HCT116 (cell line): ENCODE results near the gene TMUB1. TPM values are rescaled to one million over a fixed set of nuclear protein-coding genes. Genes with fewer than 3 reads are reported as not detected.

Experiments used
- ATAC-seq: fragments of 200-7000 bp; cut with Tn5 transposase; 2 replicates; pipeline ENCODE4 v1.9.1; 2020; ENCODE audit warnings: mild to moderate bottlenecking, moderate library complexity
- BruUV-seq: library from RNA; stranded (reverse); fragments of 400-500 nt; replicated peaks from 2 replicates; lab custom pipeline; 2021; lab: Mats Ljungman, UMichigan
- CTCF ChIA-PET: fragments of 300-600 bp; sonication (Branson Sonifier 250); formaldehyde crosslinking; loops from one replicate; lab custom pipeline; 2021; ENCODE audit warnings: antibody characterized with exemption; lab: Charles Lee
- POLR2A ChIA-PET: fragments of 300-600, 350-600 bp; sonication (Branson Sonifier 250); formaldehyde crosslinking; loops from one replicate; lab custom pipeline; 2021; ENCODE audit warnings: antibody characterized with exemption; lab: Charles Lee
- RAD21 ChIA-PET, 2 experiments: fragments of 300-600 bp; sonication (Branson Sonifier 250); formaldehyde crosslinking; loops; one replicate each; lab custom pipeline; 2023; ENCODE audit warnings: low total read pairs in 2 of 2; ENCODE audit not compliant: uncharacterized antibody in 2 of 2, unreplicated experiment in 2 of 2, low non-redundant PET in 1 of 2; lab: Charles Lee
- DNase-seq: peaks from one replicate; pipeline ENCODE4 v3.0.0-alpha.2; 2010; ENCODE audit warnings: low read depth, low spot score
- H2AFZ ChIP-seq: fragments of 200-600 bp; shearing (Covaris generic), sonication (generic); 2 replicates; pipeline ENCODE4 v1.6.1; 2017; ENCODE audit warnings: low read depth, mixed run types, mixed read lengths, antibody characterized with exemption, low read length; ENCODE audit not compliant: poor library complexity, severe bottlenecking
- H3K27ac ChIP-seq: 2 replicates; pipeline ENCODE4 v1.5.1; 2012; ENCODE audit warnings: low read depth, low read length
- H3K27me3 ChIP-seq: fragments of 200-600 bp; sonication (generic); 2 replicates; pipeline ENCODE4 v1.6.1; 2016; ENCODE audit warnings: mixed run types, low read length, mixed read lengths; ENCODE audit not compliant: insufficient read depth
- H3K36me3 ChIP-seq, 2 experiments: fragments of 200-500 bp in 1 of 2; fragments of 200-600 bp in 1 of 2; sonication (Bioruptor generic) in 1 of 2; sonication (generic) in 1 of 2; 2 replicates each; pipeline versions ENCODE4 v1.5.1 to v1.6.1; 2014 to 2016; ENCODE audit warnings: low read length in 2 of 2, inconsistent platforms in 1 of 2, mixed read lengths in 1 of 2, mixed run types in 1 of 2; ENCODE audit not compliant: insufficient read depth in 2 of 2, control insufficient read depth in 1 of 2
- H3K4me1 ChIP-seq, 2 experiments: fragments of 200-600 bp in 1 of 2; sonication (generic) in 1 of 2; 2 replicates each; pipeline versions ENCODE4 v1.5.1 to v1.6.1; 2012 to 2017; ENCODE audit warnings: low read length in 2 of 2, inconsistent platforms in 1 of 2, mild to moderate bottlenecking in 1 of 2, mixed read lengths in 1 of 2, mixed run types in 1 of 2, moderate library complexity in 1 of 2; ENCODE audit not compliant: insufficient read depth in 2 of 2, control insufficient read depth in 1 of 2
- H3K4me2 ChIP-seq: fragments of 200-600 bp; sonication (generic); 2 replicates; pipeline ENCODE4 v1.6.1; 2017; ENCODE audit warnings: mixed run types, low read length, mixed read lengths
- H3K4me3 ChIP-seq, 2 experiments: fragments of 200-600 bp in 1 of 2; sonication (generic) in 1 of 2; replicated peaks in 1 of 2; 2 replicates each; pipeline ENCODE4 v1.5.1; 2011 to 2016; ENCODE audit warnings: low read length in 2 of 2, control low read depth in 1 of 2, low read depth in 1 of 2, mild to moderate bottlenecking in 1 of 2, mixed read lengths in 1 of 2, mixed run types in 1 of 2
- H3K79me2 ChIP-seq: fragments of 200-600 bp; sonication (generic); 2 replicates; pipeline ENCODE4 v1.6.1; 2017; ENCODE audit warnings: mild to moderate bottlenecking, mixed run types, low read length, moderate library complexity, mixed read lengths; ENCODE audit not compliant: insufficient read depth
- H3K9ac ChIP-seq: fragments of 200-600 bp; sonication (generic); 2 replicates; pipeline ENCODE4 v1.6.1; 2016; ENCODE audit warnings: low read length, mixed read lengths
- H3K9me2 ChIP-seq: fragments of 200-600 bp; sonication (generic), shearing (Covaris generic); 2 replicates; pipeline ENCODE4 v1.6.1; 2017; ENCODE audit warnings: mixed run types, mild to moderate bottlenecking, moderate library complexity; ENCODE audit not compliant: insufficient read depth
- H3K9me3 ChIP-seq, 2 experiments: fragments of 200-500 bp in 1 of 2; fragments of 200-600 bp in 1 of 2; sonication (Bioruptor generic) in 1 of 2; sonication (generic) in 1 of 2; 2 replicates each; pipeline ENCODE4 v1.6.1; 2014 to 2017; ENCODE audit warnings: low read length in 2 of 2, mixed read lengths in 2 of 2, inconsistent platforms in 1 of 2, low read depth in 1 of 2, mild to moderate bottlenecking in 1 of 2, mixed run types in 1 of 2, moderate library complexity in 1 of 2; ENCODE audit not compliant: control insufficient read depth in 1 of 2, insufficient read depth in 1 of 2
- H4K20me1 ChIP-seq: fragments of 200-600 bp; sonication (generic), shearing (Covaris generic); 2 replicates; pipeline ENCODE4 v1.6.1; 2017; ENCODE audit warnings: mixed run types, mild to moderate bottlenecking, moderate library complexity; ENCODE audit not compliant: insufficient read depth
- CBX3 ChIP-seq: IDR thresholded peaks from 2 replicates; pipeline ENCODE4 v1.6.1; 2012; ENCODE audit warnings: low read depth
- CEBPB ChIP-seq: IDR thresholded peaks from 2 replicates; pipeline ENCODE4 v1.6.1; 2012; ENCODE audit warnings: low read depth
- CTCF ChIP-seq, 3 experiments: fragments of 200-600 bp in 1 of 3; sonication (generic) in 1 of 3; IDR thresholded peaks in 2 of 3; conservative IDR thresholded peaks in 1 of 3; 2 replicates each; pipeline ENCODE4 v1.5.1; 2012 to 2017; ENCODE audit warnings: low read depth in 2 of 3, low read length in 2 of 3, antibody characterized with exemption in 1 of 3, borderline replicate concordance in 1 of 3, control low read depth in 1 of 3, mild to moderate bottlenecking in 1 of 3, mixed read lengths in 1 of 3, mixed run types in 1 of 3, moderate library complexity in 1 of 3; ENCODE audit not compliant: insufficient read depth in 1 of 3
- EGR1 ChIP-seq: IDR thresholded peaks from 2 replicates; pipeline ENCODE4 v1.6.1; 2012; ENCODE audit warnings: low read depth
- EZH2 ChIP-seq: fragments of 200-600 bp; sonication (generic); IDR thresholded peaks from 2 replicates; pipeline ENCODE4 v1.6.1; 2017; ENCODE audit warnings: antibody characterized with exemption, mixed run types
- FOSL1 ChIP-seq: IDR thresholded peaks from 2 replicates; pipeline ENCODE4 v1.6.1; 2012; ENCODE audit warnings: low read depth
- REST ChIP-seq: IDR thresholded peaks from 2 replicates; pipeline ENCODE4 v1.6.1; 2012; ENCODE audit warnings: low read depth
- SRF ChIP-seq: IDR thresholded peaks from 2 replicates; pipeline ENCODE4 v1.6.1; 2012; ENCODE audit warnings: low read depth
- YY1 ChIP-seq: IDR thresholded peaks from 2 replicates; pipeline ENCODE4 v1.6.1; 2011; ENCODE audit warnings: low read length, low read depth, moderate library complexity, mild to moderate bottlenecking; ENCODE audit not compliant: insufficient replicate concordance; ENCODE audit errors: extremely low read depth
- ZBTB33 ChIP-seq: IDR thresholded peaks from 2 replicates; pipeline ENCODE4 v1.6.1; 2011; ENCODE audit warnings: mild to moderate bottlenecking, low read length, moderate library complexity; ENCODE audit not compliant: insufficient replicate concordance; ENCODE audit errors: extremely low read depth
- ZFX ChIP-seq: fragments of 450-650 bp; IDR thresholded peaks from 2 replicates; pipeline ENCODE4 v1.6.1; 2017
- ZNF274 ChIP-seq: fragments of 200-500 bp; sonication (Bioruptor generic); IDR thresholded peaks from 2 replicates; pipeline ENCODE4 v1.6.1; 2014; ENCODE audit warnings: mild to moderate bottlenecking, low read depth, low read length, inconsistent platforms
- intact Hi-C: fragments of 100-400 bp; cut with micrococcal nuclease; formaldehyde crosslinking; loops from 2 replicates; pipeline ENCODE4 v1.10.0; 2022
- total RNA-seq: library from RNA; stranded (reverse); gene quantifications from one replicate; pipeline ENCODE4 v1.2.1, GENCODE V29; 2021; ENCODE audit not compliant: unreplicated experiment

The TMUB1 gene
- total RNA-seq, 1 experiment from 2014 or later: 75.8 TPM

GRCh38 chr7:151131592-151132293 lies 48.5 kb upstream of the TMUB1 start (continued):
- TF ChIP-seq SRF (no peak), CEBPB (no peak), FOSL1 (no peak), ZBTB33 (no peak), ZNF274 (no peak), CTCF (IDR thresholded peaks at IDR 0.05 in 2 of 3, conservative IDR thresholded peaks at IDR 0.05 in 1 of 3; ENCODE audit: borderline replicate concordance in 1 of 3, insufficient read depth in 1 of 3, low read depth in 2 of 3, low read length in 2 of 3) (no peak), YY1 (no peak)

- ChIA-PET POLR2A (no interaction called here), CTCF (no interaction called here), RAD21 (no interaction called here)
- intact Hi-C loops: no loop called here
- Histone ChIP-seq H2AFZ (no peak overlapping the region), H3K27ac (no peak overlapping the region), H3K4me1 (no peaks in the 10 kb centered on the region), H3K4me2 (no peak overlapping the region), H3K27me3 (no peaks in the 10 kb centered on the region), H3K36me3 (peaks cover 6 to 28% of the 10 kb centered on the region in 2 experiments; a peak in 3 of 4 replicates), H3K9me3 (no peaks in the 10 kb centered on the region), H3K9me2 (no peaks in the 10 kb centered on the region), H4K20me1 (no peaks in the 10 kb centered on the region), H3K79me2 (no peaks in the 10 kb centered on the region; the same call in 1 of the 2 replicates), H3K4me3 (no peak overlapping the region), H3K9ac (no peak overlapping the region)
- no TSS peak for BruUV-seq
- DNase-seq (no peak), ATAC-seq (no peak)
- TF ChIP-seq EZH2: no peak
- TF ChIP-seq EGR1: no peak
- no peak for TF ChIP-seq CTCF (IDR thresholded peaks at IDR 0.05 in 2 of 3, conservative IDR thresholded peaks at IDR 0.05 in 1 of 3; ENCODE audit: borderline replicate concordance in 1 of 3, insufficient read depth in 1 of 3, low read depth in 2 of 3, low read length in 2 of 3)
- TF ChIP-seq ZNF274: no peak
- TF ChIP-seq CBX3: no peak
- no peak for TF ChIP-seq ZFX
- no peak for TF ChIP-seq REST
Observed at GRCh38 chr7:151131224-151131591, 47.9 kb upstream of the TMUB1 start.
